ES-I3 (cell line): ENCODE measurements around the gene TUBGCP6.

ENCODE experiments used
- H3K36me3 ChIP-seq: 2 replicates; pipeline ENCODE4 v1.6.1; 2013; ENCODE audit warnings: mild to moderate bottlenecking, low read length, control low read depth, moderate library complexity; ENCODE audit not compliant: insufficient read depth
- H3K4me1 ChIP-seq: 2 replicates; pipeline ENCODE4 v1.6.1; 2013; ENCODE audit warnings: mild to moderate bottlenecking, control low read depth, low read length; ENCODE audit not compliant: insufficient read depth
- H3K9ac ChIP-seq: 2 replicates; pipeline ENCODE4 v1.6.1; 2013; ENCODE audit warnings: low read depth, mild to moderate bottlenecking, low read length, moderate library complexity
- H3K9me3 ChIP-seq: 2 replicates; pipeline ENCODE4 v1.6.1; 2013; ENCODE audit warnings: mild to moderate bottlenecking, low read length, moderate library complexity; ENCODE audit not compliant: control insufficient read depth, insufficient read depth

TUBGCP6 gene

GRCh38 chr22:50225200-50225969 is 19.4 kb downstream of the TUBGCP6 start:
- Histone ChIP-seq H3K36me3 (peaks cover 11% of the 10 kb centered on the region), H3K9me3 (no peaks in the 10 kb centered on the region), H3K9ac (no peak overlapping the region), H3K4me1 (no peaks in the 10 kb centered on the region)

- Histone ChIP-seq H3K36me3 (peaks cover 13% of the 10 kb centered on the region), H3K4me1 (no peaks in the 10 kb centered on the region), H3K9me3 (no peaks in the 10 kb centered on the region), H3K9ac (no peak overlapping the region)
Observed at GRCh38 chr22:50224071-50224470, 20.8 kb downstream of the TUBGCP6 start.

- no peaks in the 10 kb centered on the region for H3K9me3 ChIP-seq
- no peak overlapping the region for H3K9ac ChIP-seq
- no peaks in the 10 kb centered on the region for H3K4me1 ChIP-seq
- H3K36me3 ChIP-seq = peaks cover 13% of the 10 kb centered on the region
Observed at GRCh38 chr22:50222508-50222907, 22.3 kb downstream of the TUBGCP6 start.

- Histone ChIP-seq H3K36me3 (peaks cover 13% of the 10 kb centered on the region), H3K4me1 (no peaks in the 10 kb centered on the region), H3K9me3 (no peaks in the 10 kb centered on the region), H3K9ac (no peak overlapping the region)
Observed at GRCh38 chr22:50221410-50222300, 23.2 kb downstream of the TUBGCP6 start.

GRCh38 chr22:50220603-50221409 is 24.0 kb downstream of the TUBGCP6 start:
- Histone ChIP-seq H3K4me1 (no peaks in the 10 kb centered on the region), H3K9ac (no peak overlapping the region), H3K36me3 (peaks cover 13% of the 10 kb centered on the region), H3K9me3 (no peaks in the 10 kb centered on the region)

- H3K4me1 ChIP-seq = no peaks in the 10 kb centered on the region
- no peaks in the 10 kb centered on the region for H3K9me3 ChIP-seq
- peaks cover 13% of the 10 kb centered on the region for H3K36me3 ChIP-seq
- no peak overlapping the region for H3K9ac ChIP-seq
Observed at GRCh38 chr22:50219800-50220602, 24.8 kb downstream of the TUBGCP6 start.

GRCh38 chr22:50218996-50219727 is 25.7 kb downstream of the TUBGCP6 start:
- H3K4me1 ChIP-seq = no peaks in the 10 kb centered on the region
- H3K9ac ChIP-seq = no peak overlapping the region
- H3K9me3 ChIP-seq = no peaks in the 10 kb centered on the region
- H3K36me3 ChIP-seq = peaks cover 13% of the 10 kb centered on the region

- Histone ChIP-seq H3K9me3 (no peaks in the 10 kb centered on the region), H3K36me3 (peaks cover 9% of the 10 kb centered on the region), H3K4me1 (no peaks in the 10 kb centered on the region), H3K9ac (no peak overlapping the region)
Observed at GRCh38 chr22:50218153-50218995, 26.4 kb downstream of the TUBGCP6 start.

- Histone ChIP-seq H3K9me3 (no peaks in the 10 kb centered on the region), H3K9ac (no peak overlapping the region), H3K4me1 (no peaks in the 10 kb centered on the region), H3K36me3 (peaks cover 9% of the 10 kb centered on the region)
Observed at GRCh38 chr22:50217543-50218152, 27.2 kb downstream of the TUBGCP6 start.

- H3K9me3 ChIP-seq = no peaks in the 10 kb centered on the region
- no peak overlapping the region for H3K9ac ChIP-seq
- H3K4me1 ChIP-seq = no peaks in the 10 kb centered on the region
- H3K36me3 ChIP-seq = peaks cover 9% of the 10 kb centered on the region
Observed at GRCh38 chr22:50216684-50217520, 27.9 kb downstream of the TUBGCP6 start.

GRCh38 chr22:50216055-50216683 is 28.7 kb downstream of the TUBGCP6 start:
- Histone ChIP-seq H3K9ac (no peak overlapping the region), H3K4me1 (no peaks in the 10 kb centered on the region), H3K9me3 (no peaks in the 10 kb centered on the region), H3K36me3 (peaks cover 12% of the 10 kb centered on the region)
